HepG2 (cell line): ENCODE results near the gene ZNF771. TPM values are rescaled to one million over a fixed set of nuclear protein-coding genes. Genes with fewer than 3 reads are reported as not detected.

Source experiments
- ARNT ChIP-seq: fragments of 450-650 bp; IDR thresholded peaks from 2 replicates; pipeline ENCODE4 v1.6.1; 2017
- FIP1L1 ChIP-seq: fragments of 200-400 bp; formaldehyde crosslinking; IDR thresholded peaks from 2 replicates; pipeline ENCODE4 v1.6.1; 2018; ENCODE audit warnings: low read depth, mild to moderate bottlenecking, low read length, moderate library complexity, borderline replicate concordance; ENCODE audit not compliant: insufficient read depth
- IKZF4 ChIP-seq: sonication (generic); formaldehyde crosslinking; IDR thresholded peaks from 2 replicates; pipeline ENCODE4 v1.5.1; 2020; ENCODE audit warnings: borderline replicate concordance, mild to moderate bottlenecking, low read depth, missing genetic modification reagents; ENCODE audit errors: not compliant biosample characterization
- MNT ChIP-seq: fragments of 450-650 bp; IDR thresholded peaks from 2 replicates; pipeline ENCODE4 v1.6.1; 2016
- POLR2AphosphoS5 ChIP-seq: IDR thresholded peaks from 2 replicates; pipeline ENCODE4 v1.6.1; 2012; ENCODE audit warnings: low read depth, low read length
- PTBP1 ChIP-seq: fragments of 200-400 bp; formaldehyde crosslinking; IDR thresholded peaks from 2 replicates; pipeline ENCODE4 v1.6.1; 2018; ENCODE audit warnings: low read length, low read depth; ENCODE audit not compliant: poor library complexity, severe bottlenecking
- SMAD3 ChIP-seq: sonication (generic); formaldehyde crosslinking; IDR thresholded peaks from 2 replicates; pipeline ENCODE4 v1.4.0; 2020; ENCODE audit warnings: missing genetic modification reagents
- ZFP82 ChIP-seq: sonication (generic); formaldehyde crosslinking; IDR thresholded peaks from 2 replicates; pipeline ENCODE4 v1.5.1; 2020; ENCODE audit warnings: mild to moderate bottlenecking, missing genetic modification reagents, borderline replicate concordance
- ZMAT3 ChIP-seq: sonication (generic); formaldehyde crosslinking; conservative IDR thresholded peaks from 2 replicates; pipeline ENCODE4 v1.7.0; 2021; ENCODE audit warnings: missing genetic modification reagents
- ZNF24 ChIP-seq: fragments of 450-650 bp; IDR thresholded peaks from 2 replicates; pipeline ENCODE4 v1.6.1; 2017; ENCODE audit warnings: antibody characterized with exemption, mild to moderate bottlenecking
- ZNF569 ChIP-seq: sonication (generic); formaldehyde crosslinking; IDR thresholded peaks from 2 replicates; pipeline ENCODE4 v1.5.0; 2020; ENCODE audit warnings: mild to moderate bottlenecking, missing genetic modification reagents, moderate library complexity, borderline replicate concordance
- ZNF652 ChIP-seq: IDR thresholded peaks from 2 replicates; pipeline ENCODE4 v1.6.1; 2016; ENCODE audit warnings: low read depth, borderline replicate concordance
- polyA plus RNA-seq, 8 experiments: library from polyadenylated mRNA; depleted of rRNA in 3 of 8; stranded (reverse) in 7 of 8; unstranded in 1 of 8; fragments of >200 nt; fragmentation: Illumina TruSeq in 4 of 8; extraction: Trizol in 4 of 8; gene quantifications; 2 replicates each; pipeline versions ENCODE4 v1.2.1 to v1.2.3, GENCODE V29; 2011 to 2016; ENCODE audit warnings: low read depth in 4 of 8, missing spikeins in 1 of 8, mixed read lengths in 1 of 8; ENCODE audit not compliant: insufficient read depth in 1 of 8
- total RNA-seq, 5 experiments: library from RNA; depleted of rRNA; stranded (reverse); fragments of >200 nt; fragmentation: Illumina TruSeq; extraction: Trizol; gene quantifications; 2 replicates each; pipeline ENCODE4 v1.2.3, GENCODE V29; 2016; ENCODE audit warnings: low read depth in 1 of 5
- TF ChIP-seq, protein P1 (sequence below): sonication (generic); formaldehyde crosslinking; conservative IDR thresholded peaks from 2 replicates; pipeline ENCODE4 v1.8.0; 2022; ENCODE audit warnings: missing genetic modification reagents
- TF ChIP-seq, protein P2 (sequence below), 2 experiments: fragments of 450-650 bp in 1 of 2; sonication (generic) in 1 of 2; formaldehyde crosslinking in 1 of 2; IDR thresholded peaks; 2 replicates each; pipeline versions ENCODE4 v1.6.1 to v1.8.0; 2016 to 2022; ENCODE audit warnings: antibody characterized with exemption in 1 of 2, mild to moderate bottlenecking in 1 of 2, missing genetic modification reagents in 1 of 2

The ZNF771 gene
- total and polyA plus RNA-seq, 2 of the 13 experiments (the other 11 are each of a cell fraction or from before 2014, with no cell fraction given) = 5.0 to 11.8 TPM

DNA sequence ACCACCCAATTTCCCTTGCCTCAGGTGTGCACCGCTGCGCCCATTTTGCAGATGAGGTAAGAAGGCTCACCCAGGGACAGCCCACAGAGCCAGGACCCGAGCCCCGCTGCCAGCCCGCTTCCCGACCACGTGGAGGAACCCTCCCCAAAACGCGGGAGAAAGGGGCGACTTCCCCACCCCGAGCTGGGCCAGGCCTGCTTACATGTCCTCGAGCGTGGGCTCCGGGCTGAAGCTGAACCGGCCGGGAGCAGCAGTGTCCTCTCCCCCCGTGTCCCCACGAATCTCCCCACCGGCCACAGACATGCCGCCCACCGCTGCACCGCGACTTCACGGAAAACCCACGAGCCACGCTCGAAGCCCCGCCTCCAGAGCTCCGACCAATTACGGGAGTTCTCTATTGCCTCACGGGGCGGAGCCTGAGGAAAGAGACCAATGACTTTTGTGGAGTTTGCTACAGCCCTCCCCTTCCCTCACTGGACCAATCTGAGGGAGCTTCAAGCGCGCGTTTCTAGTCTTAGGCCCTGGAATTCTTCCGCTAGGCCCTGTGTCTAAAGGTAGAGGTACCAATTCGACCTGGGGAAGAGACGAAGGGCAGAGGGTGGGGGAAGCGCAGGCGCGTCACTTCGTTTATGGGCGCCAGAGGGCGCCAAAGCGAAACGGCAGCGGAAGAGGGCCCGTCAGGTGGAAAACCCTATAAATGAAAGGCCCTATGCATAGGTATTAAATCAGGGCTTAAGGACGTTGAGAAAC, 22.4 kb downstream of the ZNF771 start, which contains the start of gene DCTPP1 (continued):
- TF ChIP-seq MNT = peak; percentile 26; the same call in 1 of the 2 replicates
- peak; percentile 84; the same call in 1 of the 2 replicates for TF ChIP-seq ZFP82 (CRISPR knock-in tag)
- TF ChIP-seq ZNF24 = peak; percentile 69; the same call in 1 of the 2 replicates
- peak; percentile 30; the same call in 1 of the 2 replicates for TF ChIP-seq ZMAT3
- no peak for TF ChIP-seq ARNT
- TF ChIP-seq PTBP1 = no peak
- TF ChIP-seq ZNF652 = no peak; the same call in 1 of the 2 replicates
- TF ChIP-seq IKZF4 (CRISPR knock-in tag) = no peak
- peak; percentile 91 for TF ChIP-seq SMAD3
- TF ChIP-seq POLR2AphosphoS5 = peak; percentile 73
- TF ChIP-seq FIP1L1 = no peak
- TF ChIP-seq ZNF569 (CRISPR knock-in tag) = peak; percentile 68; the same call in 1 of the 2 replicates
- TF ChIP-seq, protein P1, sequence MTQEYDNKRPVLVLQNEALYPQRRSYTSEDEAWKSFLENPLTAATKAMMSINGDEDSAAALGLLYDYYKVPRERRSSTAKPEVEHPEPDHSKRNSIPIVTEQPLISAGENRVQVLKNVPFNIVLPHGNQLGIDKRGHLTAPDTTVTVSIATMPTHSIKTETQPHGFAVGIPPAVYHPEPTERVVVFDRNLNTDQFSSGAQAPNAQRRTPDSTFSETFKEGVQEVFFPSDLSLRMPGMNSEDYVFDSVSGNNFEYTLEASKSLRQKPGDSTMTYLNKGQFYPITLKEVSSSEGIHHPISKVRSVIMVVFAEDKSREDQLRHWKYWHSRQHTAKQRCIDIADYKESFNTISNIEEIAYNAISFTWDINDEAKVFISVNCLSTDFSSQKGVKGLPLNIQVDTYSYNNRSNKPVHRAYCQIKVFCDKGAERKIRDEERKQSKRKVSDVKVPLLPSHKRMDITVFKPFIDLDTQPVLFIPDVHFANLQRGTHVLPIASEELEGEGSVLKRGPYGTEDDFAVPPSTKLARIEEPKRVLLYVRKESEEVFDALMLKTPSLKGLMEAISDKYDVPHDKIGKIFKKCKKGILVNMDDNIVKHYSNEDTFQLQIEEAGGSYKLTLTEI = no peak
- TF ChIP-seq, protein P2, sequence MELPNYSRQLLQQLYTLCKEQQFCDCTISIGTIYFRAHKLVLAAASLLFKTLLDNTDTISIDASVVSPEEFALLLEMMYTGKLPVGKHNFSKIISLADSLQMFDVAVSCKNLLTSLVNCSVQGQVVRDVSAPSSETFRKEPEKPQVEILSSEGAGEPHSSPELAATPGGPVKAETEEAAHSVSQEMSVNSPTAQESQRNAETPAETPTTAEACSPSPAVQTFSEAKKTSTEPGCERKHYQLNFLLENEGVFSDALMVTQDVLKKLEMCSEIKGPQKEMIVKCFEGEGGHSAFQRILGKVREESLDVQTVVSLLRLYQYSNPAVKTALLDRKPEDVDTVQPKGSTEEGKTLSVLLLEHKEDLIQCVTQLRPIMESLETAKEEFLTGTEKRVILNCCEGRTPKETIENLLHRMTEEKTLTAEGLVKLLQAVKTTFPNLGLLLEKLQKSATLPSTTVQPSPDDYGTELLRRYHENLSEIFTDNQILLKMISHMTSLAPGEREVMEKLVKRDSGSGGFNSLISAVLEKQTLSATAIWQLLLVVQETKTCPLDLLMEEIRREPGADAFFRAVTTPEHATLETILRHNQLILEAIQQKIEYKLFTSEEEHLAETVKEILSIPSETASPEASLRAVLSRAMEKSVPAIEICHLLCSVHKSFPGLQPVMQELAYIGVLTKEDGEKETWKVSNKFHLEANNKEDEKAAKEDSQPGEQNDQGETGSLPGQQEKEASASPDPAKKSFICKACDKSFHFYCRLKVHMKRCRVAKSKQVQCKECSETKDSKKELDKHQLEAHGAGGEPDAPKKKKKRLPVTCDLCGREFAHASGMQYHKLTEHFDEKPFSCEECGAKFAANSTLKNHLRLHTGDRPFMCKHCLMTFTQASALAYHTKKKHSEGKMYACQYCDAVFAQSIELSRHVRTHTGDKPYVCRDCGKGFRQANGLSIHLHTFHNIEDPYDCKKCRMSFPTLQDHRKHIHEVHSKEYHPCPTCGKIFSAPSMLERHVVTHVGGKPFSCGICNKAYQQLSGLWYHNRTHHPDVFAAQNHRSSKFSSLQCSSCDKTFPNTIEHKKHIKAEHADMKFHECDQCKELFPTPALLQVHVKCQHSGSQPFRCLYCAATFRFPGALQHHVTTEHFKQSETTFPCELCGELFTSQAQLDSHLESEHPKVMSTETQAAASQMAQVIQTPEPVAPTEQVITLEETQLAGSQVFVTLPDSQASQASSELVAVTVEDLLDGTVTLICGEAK (IDR thresholded peaks at IDR 0.05) = no peak
- TF ChIP-seq, protein P2 (CRISPR knock-in tag; IDR thresholded peaks at IDR 0.05) = no peak; the same call in 1 of the 2 replicates
